Stimulated activated CD4-positive, alpha-beta T cell treated with anti-CD3 and anti-CD28 coated beads, TNF-alpha, amount 100 ng/mL, for 1 hour (primary cell): ENCODE results near the gene DPF3.

Source experiments
- DNase-seq, 3 donors: peaks; one replicate each; pipeline ENCODE4 v3.0.0-alpha.2; 2020; ENCODE audit warnings: low read depth in 3 of 3, low spot score in 1 of 3

Gene DPF3

DNA sequence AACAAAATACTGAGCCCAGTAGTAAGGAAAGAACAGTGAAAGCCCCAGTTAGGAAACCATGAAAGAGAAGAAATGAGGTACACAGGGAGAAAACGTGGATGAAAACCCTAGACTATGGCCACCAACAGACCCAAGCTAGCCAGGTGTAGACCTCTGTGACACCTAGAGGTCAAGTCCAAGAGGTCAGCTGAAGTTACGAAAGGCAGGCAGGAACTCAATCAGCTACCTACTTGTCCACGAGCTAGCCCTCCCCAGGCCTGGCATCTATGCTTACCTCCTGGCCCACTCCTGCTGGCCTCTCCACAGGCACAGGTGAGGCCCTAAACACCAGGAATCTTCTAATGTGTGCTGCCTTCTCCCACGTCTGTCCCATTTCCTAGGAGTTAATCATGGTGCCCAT is 48.7 kb downstream of the DPF3 start:
- no peak for DNase-seq

DNA sequence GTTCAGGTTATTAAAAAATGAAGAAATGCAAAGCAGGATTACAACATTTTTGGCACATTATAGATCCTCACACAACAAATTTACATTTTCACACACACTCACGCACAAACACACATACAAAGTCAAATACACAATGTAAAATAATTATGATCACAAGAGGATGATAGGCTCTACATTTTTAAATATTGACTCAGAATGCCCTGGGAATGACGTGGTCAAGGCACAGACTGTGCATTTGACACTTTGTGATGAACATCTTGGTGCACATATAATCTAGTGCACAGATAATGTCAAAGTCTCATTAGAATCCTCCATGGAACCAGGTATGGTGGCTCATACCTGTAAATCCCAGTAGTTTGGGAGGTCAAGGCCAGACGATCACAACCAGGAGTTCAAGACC is 49.4 kb downstream of the DPF3 start:
- no peak for DNase-seq

DNA sequence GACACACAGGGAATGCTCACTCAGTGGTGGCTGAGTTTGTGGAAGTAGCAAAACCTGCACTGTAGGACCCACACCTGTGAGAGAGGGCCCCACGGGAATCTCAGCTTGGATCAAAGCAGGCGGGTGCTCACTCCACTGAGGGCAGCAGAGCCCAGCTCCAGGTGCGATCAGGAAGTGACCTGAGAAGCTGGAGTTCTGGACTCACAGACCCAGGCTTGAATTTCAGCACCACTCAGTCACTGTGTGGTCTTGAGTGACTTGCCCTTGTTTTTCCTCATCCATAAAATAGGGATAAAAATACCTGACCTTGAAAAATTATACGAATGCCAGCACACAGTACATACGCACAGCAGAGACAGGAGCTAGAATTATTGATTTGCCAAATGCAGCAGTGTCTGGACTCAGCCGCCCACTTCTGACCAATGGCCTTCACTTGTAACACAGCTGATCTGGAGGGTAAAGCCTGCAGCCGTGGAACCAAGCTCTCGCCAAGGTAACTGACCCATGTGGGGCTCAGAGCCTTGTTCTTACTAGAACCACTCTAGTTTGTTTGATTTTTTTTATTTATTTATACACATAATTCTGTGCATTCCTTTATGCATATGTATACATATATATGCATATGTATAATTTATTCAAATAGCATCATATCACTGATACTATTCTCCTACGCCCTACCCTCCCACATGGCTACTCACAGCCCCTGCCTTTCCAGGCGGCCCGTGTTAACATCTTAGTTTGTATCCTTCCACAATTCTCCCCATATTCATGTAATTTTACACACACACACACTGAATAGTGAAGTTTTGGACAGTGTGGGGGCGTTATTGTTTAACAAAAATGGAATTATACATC is 53.9 kb downstream of the DPF3 start:
- no peak for DNase-seq

DNA sequence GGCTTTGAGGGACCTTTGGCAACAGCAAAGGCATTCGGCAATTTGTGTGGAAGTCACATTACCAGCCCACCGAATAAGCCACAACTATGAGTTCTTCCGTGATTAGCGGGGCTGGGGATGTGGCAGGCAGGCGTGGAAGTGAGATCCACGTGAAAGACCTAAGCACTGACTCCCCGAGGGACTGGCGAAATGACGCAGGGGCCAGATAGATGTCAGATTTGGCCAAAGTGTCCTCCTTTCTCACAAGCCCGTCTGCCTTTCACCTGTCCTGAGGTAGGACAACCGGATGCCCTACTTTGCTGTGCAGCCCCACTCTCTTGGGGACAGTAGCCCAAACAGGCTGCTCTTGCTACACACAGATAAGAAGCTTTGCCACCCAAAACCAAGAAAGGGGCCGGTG is 54.5 kb downstream of the DPF3 start:
- no peak for DNase-seq

DNA sequence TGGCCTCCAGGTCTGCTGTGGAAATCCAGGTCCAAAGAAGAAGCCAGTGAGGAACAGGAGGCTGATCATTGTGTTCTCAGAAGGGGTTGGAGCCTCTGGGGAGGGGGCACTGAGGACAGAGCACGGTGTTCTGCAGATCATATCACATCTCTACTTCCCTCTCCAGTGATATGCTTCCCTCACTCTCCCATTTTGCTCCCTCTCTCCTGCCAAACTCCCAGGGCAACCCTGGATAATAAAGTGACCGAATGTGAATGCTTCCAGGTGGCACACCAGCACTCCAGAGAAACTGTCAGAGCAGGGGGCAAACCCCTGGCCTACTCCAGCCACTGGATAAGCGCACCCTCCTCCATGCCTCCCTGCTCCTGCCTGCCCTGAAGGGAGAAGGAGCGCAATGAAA is 57.8 kb downstream of the DPF3 start:
- DNase-seq: no peak

DNA sequence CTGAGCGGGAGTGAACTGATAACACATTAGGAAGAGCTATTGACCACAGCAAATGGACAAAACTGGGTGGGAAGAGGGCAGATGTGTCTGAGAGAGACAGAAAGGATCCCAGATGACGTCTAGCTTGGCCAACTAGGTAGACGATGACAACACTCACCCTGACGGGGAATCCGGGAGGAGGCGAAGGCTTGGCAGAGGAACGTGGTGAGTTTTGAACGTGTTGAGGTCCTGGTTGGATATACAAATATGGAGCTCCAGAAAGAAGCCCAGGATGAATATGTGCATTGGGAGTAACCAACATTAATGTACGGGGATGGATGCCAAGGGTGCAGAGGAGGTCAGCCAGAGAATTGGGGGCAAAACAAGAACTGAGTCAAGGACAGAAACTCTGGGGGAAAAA is 60.7 kb downstream of the DPF3 start:
- DNase-seq: no peak

DNA sequence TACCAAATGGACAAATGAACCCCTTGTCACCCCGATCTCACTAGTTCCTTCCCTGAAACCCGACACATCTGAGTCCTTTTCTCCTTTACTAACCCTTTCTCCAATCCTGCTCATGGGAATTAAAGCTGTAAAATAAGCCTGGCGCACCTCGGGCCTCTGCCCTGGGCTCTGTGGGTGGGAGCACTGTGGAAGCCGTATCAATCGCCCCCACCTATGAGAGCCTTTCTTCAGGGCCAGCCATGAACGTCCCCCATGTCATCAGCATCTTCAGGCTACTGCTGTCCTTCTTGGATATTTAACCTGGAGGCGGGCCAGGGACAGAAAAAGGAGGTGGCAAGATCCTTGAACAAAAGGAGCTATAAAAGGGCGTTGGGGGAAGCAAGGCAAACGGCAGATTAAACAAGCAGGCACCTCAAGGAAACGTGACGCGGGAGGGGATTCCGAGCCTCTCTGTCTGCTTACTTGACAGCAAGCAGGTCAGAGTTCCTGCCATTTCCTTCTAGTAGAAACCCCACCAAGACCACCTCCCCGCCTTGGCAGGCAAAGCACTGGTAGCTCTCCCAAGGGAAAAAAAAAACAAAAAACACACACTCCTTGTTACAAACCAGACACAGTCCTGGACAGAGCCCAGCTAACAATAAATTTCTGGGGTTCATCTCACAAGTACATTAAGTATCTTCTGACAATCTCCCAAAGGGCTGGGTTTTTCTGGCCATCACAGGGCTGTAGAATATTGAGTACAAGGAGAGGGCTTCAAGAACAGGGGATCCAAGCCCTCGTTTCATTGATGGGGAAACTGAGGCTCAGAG is 62.9 kb downstream of the DPF3 start:
- no peak for DNase-seq

DNA sequence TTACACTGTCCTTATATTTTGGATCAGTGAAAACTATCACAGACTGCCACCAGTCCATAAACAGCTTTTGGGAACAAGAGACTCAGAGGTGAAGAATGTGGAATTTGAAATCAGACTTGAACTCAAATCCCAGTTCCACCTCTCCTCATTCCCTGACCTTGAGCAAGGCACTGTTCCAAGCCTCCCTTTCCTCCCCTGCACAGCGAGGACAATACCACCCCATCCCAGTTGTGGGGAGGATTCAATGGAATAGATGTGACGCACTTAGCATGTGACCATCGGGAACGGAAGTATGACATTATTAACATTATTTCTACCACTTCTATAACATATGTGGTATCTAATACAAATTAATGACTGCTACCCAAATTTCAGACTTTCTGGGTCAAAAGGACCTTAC is 63.5 kb downstream of the DPF3 start:
- no peak for DNase-seq

DNA sequence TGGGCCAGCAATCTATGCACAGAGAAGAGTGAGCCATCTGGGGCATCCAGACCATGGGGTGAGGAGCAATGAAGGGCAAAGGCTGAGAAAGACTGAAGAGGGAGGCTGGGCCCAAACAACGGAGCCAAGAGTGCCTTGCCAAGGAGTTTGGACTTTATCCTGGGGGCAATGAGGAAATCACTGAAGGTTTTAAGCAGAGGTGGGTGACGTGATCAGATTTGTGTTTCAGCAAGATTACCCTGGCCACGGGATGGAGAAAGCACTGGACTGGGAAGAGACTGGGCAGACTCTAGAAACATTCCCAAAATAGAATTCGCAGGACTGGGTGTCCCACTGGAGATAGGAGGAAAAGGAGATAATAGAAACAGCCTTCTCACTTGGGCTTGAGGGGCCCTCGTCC is 65.3 kb downstream of the DPF3 start:
- no peak for DNase-seq

DNA sequence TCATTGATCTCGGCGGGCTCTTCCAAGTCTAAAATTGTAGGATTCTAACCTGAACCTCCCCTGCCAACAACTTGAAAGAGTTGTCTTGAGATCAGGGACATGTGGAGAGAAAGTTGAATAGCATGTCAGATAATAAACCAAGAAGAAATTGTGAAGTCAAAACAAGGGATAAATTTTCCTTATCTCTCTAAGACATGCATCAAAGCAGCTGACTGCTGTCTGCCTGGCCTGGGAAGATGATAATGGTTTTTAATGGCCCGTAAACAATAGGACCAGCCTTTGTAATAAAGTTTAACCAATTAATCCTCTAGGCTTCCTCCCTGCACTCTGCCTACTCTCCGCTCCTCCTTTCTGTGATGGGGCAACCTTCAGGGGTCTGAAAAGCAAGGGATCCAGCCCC is 67.9 kb downstream of the DPF3 start:
- DNase-seq: no peak

DNA sequence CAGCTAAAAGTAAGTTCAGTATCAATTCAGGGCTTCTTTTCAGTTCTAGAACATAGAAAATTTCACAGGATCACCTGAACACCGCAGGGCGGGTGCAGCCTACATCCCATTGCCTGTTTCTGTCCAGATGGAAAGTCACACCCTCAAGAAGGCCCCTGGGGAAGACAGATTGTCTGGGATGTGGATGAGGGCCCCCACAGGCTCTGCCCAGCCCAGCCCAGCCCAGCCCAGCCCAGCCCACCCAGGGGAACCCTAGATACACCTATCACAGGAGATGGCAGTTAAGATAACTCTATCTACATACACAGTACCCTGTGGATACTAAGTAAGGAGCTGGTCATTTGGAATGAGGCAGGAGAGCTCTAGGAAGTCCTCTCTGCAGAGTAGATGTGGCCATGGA is 68.4 kb downstream of the DPF3 start:
- DNase-seq: no peak

DNA sequence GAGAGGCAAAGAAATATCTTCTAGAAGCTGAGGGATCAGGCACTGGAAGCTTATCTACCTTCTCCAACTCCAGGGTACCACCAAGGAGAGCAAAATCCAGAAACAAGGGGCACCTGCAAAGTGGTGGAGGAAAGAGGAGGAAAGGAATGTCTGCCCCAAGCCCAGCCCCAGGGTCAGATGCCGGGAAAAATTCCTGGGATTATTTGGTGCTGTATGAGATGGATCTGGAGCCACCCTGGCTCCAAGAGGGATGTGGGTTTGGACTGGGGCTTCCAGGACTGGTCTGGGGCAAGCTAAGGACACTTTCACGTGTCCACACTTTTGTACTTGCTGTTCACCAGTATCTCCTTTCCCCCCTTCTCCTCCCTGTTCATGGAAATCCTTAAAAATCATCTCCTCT is 69.8 kb downstream of the DPF3 start:
- DNase-seq: no peak

DNA sequence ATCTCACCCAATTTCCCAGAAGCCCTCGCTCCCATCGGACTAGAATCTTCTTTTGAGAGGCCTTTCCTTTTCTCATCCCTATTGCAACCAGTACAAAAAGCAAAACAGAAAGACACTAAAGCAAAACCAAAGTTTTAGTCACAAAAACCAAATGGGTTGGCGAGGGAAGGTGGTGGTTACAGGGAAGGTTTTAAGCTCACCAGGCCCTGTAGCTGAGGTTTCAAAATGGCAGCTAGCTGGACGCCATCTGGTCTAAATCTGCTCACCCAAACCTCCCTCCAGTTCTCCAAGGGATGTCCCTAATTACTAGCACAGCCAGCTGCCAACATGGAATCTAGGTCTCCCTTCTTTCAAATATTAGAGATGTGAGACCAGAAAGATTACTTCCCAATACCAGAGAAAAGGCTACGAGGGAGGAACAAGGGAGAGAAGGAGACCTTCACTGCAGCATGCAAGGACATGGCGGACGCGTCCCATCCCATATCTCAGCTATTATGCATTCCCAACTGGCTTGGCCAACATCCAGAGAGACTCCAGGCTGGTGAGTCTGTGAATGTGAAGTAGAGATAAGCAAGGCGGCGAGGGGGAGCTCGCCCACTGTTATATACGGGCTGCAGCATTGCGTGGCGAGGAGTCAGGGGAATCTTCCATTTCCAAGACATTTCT is 70.8 kb downstream of the DPF3 start:
- no peak for DNase-seq

DNA sequence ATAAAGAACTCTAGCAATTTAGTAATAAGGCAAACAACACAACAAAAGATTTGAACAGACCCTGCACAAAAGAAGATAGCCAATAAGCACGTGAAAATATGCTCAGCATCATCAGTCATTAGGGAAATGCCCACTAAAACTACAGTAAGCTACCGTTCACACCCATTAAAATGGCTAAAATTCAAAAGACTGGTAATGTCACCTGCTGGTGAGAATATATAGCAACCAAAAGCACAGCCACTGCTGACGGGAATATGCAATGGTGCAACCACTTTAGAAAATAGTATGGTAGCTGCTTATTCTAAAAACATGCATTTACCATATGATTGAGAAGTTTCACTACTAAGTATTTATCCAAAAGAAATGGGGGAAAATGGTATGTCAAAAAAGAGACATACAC is 74.9 kb downstream of the DPF3 start:
- no peak for DNase-seq

DNA sequence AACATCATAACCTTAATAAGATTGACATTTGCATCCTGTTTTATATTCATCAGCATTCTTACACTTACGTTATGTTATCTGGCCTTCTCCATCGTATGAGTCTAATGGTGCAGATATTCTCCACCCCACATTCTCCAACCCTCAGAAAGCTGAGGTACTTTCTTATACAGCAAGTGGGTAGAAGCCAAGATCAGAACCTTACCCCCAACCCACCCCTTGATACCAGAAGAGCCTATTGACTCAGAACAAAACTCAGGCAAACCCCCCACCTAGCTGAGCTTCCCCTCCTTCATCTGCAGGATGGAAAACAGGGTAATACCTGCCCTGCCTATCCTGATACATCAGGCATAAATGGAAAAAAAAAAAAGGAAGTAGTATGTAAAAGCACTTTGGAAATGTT is 77.6 kb downstream of the DPF3 start:
- DNase-seq: no peak

DNA sequence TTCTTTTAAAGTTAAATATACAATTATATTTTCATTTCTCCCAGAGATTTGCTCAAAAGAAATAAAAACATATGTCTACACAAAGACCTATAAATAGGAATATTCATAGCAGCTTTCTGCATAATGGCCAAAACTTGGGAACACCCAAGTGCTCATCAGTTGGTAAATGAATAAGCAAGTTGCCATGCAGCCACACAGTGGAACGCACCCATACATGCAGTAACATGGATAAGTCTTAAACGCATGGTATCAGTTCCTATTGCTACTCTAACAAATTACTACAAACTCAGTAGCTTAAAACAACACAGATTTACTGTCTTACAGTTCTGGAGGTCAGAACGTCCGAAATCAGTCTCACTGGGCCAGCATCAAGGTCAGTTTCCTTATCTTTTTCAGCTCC is 78.5 kb downstream of the DPF3 start:
- no peak for DNase-seq

DNA sequence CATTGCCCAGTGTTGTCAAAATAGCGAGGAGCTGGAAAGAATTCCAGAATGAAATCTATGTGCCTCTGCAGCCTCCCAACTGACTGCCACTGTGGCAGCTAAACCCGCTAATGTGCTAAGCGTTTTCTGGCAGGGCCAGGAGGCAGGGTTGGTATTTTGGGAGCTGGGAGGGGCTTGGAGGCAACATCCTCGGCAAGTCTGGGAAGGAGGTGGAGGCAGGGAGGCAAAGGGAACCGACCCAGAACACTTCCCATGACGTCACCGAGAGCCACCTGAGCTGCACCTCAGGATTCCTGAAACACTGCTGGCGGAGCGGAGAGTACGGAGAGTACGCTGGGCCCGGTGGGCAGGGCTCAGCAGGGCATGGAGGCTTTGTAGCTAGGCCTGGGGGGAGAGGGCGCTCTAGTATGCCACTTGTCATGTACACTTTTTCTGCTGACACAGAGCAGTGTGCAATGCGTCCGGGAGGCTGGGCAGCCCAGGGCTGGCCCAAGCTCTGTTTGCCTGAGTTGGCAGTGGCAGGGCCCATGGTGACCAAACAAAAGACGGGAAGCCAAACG is 81.5 kb downstream of the DPF3 start:
- no peak for DNase-seq

DNA sequence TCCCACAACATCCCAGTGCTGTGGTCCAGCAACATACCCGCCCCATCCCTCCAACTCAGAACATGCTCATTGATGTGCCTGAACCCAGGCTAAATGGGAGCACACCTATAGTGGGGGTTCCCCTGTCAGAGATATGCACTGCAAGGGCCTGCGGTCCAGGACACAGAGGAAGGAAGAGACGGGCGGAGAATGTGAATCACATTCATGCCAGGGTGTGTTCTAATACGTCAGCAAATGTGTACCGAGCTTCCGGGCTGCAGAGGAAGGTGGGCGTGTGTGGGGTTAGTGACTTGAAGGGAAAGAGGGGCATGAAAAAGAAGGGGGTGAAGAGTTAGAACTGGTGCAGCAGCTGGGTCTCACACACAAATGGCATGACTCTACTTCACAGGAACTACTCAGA is 83.7 kb downstream of the DPF3 start:
- DNase-seq: peak in 2 of 3 donors; percentile 5 to 19

DNA sequence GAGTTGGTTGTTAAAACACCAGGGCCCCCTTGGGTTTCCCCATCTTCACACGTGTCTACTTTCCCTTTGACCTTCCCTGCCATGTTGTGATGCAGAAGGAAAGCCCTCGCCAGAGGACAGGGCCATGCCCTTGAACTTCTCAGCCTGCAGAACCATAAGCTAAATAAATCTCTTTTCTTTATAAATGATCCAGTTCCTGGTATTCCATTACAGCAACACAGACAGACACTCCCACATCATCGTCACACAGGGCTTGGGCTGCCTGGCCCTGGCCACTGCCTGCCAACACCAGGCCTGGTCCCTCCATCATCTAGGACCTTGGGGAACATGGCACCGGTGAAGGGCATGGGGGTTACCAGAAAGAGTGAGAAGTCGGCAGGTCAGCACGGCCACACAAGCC is 84.8 kb downstream of the DPF3 start:
- DNase-seq: no peak

DNA sequence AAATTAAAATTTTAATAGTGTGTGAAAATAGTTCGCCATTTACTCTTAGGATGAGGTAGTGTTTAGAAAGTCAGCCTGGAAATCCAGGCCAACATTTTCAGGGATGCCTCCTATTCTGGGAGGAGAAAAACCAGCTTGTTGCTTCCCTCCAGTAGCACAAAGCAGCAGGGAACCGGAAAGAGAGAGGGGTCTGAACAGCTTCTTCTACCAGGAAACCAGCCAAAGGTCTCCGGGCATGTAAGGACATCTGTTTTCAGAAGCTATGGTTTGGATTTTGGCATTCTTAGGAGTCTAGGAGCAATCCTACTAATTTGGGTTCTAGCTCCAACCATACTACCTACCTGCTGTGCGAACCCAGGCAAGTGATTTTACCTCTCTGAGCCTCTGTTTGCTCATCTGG is 85.3 kb downstream of the DPF3 start:
- no peak for DNase-seq

DNA sequence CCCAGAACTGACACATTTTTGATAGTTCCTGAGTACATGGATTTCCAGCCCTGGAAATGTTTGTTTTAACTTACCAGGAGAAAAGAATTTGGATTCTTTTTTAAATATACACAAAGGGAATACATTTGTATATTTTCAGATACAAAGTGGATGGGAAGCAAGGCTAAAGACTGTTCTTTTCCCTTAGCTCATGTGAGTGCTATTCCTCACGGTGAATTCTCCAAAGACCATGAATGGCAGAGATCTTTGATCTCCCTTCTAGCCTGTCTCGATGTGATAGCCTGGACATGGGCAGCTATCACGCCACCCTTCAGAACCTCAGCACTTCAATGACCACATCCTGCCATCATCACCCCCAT is 91.3 kb downstream of the DPF3 start:
- DNase-seq: no peak
